ENCODE data around the gene COLEC11.

Gene COLEC11

DNA sequence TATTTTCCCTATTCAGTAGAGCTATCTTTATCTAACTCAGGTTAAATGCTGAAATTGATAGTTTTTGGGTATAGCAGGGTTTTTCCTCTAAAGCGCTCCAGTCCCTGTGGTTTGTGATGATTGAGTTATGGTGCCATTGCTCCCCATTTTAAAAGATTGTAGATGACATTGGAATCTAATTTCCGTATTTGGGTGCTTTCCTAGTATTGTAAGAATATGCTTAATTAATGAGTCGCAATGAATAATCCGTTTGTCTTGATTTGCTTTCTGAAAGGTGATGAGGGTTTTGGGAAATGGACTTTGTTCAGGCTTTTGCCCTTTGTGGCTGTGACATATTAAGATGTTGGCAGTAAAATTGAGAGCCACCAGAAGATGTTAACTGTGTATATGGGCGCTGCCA lies 15.9 kb upstream of the COLEC11 start:
- CTCF ChIA-PET: interaction anchor here (0.8 kb wide), 1 partner anchor 43 kb away, joined by 3 read pairs; no protein-coding TSS in a partner anchor
- H3K9me3 ChIP-seq (ENCODE audit: control insufficient read depth, insufficient read depth, low read depth, low read length): no peaks in the 10 kb centered on the region
- POLR2A ChIA-PET: interaction anchor here (3.7 kb wide), 1 partner anchor 21 kb away, joined by 18 read pairs; the partner anchor contains the start of gene RNASEH1
- H3K4me3 ChIP-seq (ENCODE audit: low read depth, low read length): no peak overlapping the region
- peaks cover 2% of the 10 kb centered on the region; the same call in 1 of the 2 replicates for H3K4me1 ChIP-seq (ENCODE audit: control insufficient read depth, insufficient read depth, low read length)
- no peak for TF ChIP-seq ZNF426 (tag by site-specific recombination; IDR thresholded peaks at IDR 0.05)
- TF ChIP-seq ZBTB48 (tag by site-specific recombination; IDR thresholded peaks at IDR 0.05): no peak
- TF ChIP-seq ZNF510 (tag by site-specific recombination; IDR thresholded peaks at IDR 0.05; ENCODE audit: insufficient replicate concordance): no peak
- TF ChIP-seq, protein P1, sequence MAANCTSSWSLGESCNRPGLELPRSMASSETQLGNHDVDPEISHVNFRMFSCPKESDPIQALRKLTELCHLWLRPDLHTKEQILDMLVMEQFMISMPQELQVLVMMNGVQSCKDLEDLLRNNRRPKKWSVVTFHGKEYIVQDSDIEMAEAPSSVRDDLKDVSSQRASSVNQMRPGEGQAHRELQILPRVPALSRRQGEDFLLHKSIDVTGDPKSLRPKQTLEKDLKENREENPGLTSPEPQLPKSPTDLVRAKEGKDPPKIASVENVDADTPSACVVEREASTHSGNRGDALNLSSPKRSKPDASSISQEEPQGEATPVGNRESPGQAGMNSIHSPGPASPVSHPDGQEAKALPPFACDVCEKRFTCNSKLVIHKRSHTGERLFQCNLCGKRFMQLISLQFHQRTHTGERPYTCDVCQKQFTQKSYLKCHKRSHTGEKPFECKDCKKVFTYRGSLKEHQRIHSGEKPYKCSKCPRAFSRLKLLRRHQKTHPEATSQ (tag by site-specific recombination; IDR thresholded peaks at IDR 0.05): no peak
- TF ChIP-seq ZNF658 (tag by site-specific recombination; IDR thresholded peaks at IDR 0.05): no peak
- no peak for TF ChIP-seq ZNF394 (tag by site-specific recombination; IDR thresholded peaks at IDR 0.05; ENCODE audit: borderline replicate concordance)
- TF ChIP-seq, protein P2, sequence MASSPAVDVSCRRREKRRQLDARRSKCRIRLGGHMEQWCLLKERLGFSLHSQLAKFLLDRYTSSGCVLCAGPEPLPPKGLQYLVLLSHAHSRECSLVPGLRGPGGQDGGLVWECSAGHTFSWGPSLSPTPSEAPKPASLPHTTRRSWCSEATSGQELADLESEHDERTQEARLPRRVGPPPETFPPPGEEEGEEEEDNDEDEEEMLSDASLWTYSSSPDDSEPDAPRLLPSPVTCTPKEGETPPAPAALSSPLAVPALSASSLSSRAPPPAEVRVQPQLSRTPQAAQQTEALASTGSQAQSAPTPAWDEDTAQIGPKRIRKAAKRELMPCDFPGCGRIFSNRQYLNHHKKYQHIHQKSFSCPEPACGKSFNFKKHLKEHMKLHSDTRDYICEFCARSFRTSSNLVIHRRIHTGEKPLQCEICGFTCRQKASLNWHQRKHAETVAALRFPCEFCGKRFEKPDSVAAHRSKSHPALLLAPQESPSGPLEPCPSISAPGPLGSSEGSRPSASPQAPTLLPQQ (tag by site-specific recombination; IDR thresholded peaks at IDR 0.05): no peak
- no peak for TF ChIP-seq ZSCAN16 (tag by site-specific recombination; IDR thresholded peaks at IDR 0.05)
- TF ChIP-seq ZXDB (tag by site-specific recombination; IDR thresholded peaks at IDR 0.05): no peak
- no peak for TF ChIP-seq ZNF548 (tag by site-specific recombination; IDR thresholded peaks at IDR 0.05)
- TF ChIP-seq ZFP37 (tag by site-specific recombination; IDR thresholded peaks at IDR 0.05): no peak
- TF ChIP-seq, protein P3, sequence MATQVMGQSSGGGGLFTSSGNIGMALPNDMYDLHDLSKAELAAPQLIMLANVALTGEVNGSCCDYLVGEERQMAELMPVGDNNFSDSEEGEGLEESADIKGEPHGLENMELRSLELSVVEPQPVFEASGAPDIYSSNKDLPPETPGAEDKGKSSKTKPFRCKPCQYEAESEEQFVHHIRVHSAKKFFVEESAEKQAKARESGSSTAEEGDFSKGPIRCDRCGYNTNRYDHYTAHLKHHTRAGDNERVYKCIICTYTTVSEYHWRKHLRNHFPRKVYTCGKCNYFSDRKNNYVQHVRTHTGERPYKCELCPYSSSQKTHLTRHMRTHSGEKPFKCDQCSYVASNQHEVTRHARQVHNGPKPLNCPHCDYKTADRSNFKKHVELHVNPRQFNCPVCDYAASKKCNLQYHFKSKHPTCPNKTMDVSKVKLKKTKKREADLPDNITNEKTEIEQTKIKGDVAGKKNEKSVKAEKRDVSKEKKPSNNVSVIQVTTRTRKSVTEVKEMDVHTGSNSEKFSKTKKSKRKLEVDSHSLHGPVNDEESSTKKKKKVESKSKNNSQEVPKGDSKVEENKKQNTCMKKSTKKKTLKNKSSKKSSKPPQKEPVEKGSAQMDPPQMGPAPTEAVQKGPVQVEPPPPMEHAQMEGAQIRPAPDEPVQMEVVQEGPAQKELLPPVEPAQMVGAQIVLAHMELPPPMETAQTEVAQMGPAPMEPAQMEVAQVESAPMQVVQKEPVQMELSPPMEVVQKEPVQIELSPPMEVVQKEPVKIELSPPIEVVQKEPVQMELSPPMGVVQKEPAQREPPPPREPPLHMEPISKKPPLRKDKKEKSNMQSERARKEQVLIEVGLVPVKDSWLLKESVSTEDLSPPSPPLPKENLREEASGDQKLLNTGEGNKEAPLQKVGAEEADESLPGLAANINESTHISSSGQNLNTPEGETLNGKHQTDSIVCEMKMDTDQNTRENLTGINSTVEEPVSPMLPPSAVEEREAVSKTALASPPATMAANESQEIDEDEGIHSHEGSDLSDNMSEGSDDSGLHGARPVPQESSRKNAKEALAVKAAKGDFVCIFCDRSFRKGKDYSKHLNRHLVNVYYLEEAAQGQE (tag by site-specific recombination; IDR thresholded peaks at IDR 0.05): no peak
- TF ChIP-seq, protein P4, sequence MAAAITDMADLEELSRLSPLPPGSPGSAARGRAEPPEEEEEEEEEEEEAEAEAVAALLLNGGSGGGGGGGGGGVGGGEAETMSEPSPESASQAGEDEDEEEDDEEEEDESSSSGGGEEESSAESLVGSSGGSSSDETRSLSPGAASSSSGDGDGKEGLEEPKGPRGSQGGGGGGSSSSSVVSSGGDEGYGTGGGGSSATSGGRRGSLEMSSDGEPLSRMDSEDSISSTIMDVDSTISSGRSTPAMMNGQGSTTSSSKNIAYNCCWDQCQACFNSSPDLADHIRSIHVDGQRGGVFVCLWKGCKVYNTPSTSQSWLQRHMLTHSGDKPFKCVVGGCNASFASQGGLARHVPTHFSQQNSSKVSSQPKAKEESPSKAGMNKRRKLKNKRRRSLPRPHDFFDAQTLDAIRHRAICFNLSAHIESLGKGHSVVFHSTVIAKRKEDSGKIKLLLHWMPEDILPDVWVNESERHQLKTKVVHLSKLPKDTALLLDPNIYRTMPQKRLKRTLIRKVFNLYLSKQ (tag by site-specific recombination; IDR thresholded peaks at IDR 0.05; ENCODE audit: borderline replicate concordance): no peak
- TF ChIP-seq ZNF555 (tag by site-specific recombination; conservative IDR thresholded peaks at IDR 0.05): no peak
- no peak for TF ChIP-seq ZNF184 (tag by site-specific recombination; IDR thresholded peaks at IDR 0.05)
- no peak for TF ChIP-seq ZNF830 (tag by site-specific recombination; IDR thresholded peaks at IDR 0.05; ENCODE audit: low read depth)
- H3K27ac ChIP-seq (ENCODE audit: extremely low read depth, low read depth, low read length): no peak overlapping the region
- peaks cover 36 to 79% of the 10 kb centered on the region in 2 experiments for H3K36me3 ChIP-seq (ENCODE audit: control insufficient read depth in 2 of 2, insufficient read depth in 1 of 2, low read length in 2 of 2)

DNA sequence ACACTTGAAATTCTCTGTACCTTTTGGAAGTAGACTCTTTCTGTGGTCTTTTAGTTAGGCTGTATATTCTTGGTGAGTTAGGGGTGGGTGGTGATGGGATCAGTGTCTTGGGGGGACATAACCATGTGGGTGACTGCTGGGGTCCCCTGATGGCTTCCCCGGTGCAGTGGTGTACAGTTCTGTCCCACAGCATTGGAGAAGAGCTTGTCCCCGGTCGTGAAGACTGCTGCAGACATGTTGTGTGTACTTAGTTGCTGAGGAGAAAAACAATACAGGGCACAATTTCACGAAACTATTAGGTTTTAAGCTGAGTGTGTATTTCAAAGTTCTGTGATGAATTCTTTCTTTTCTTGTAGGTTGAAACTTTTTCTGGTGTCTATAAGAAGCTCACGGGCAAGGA lies 14.5 kb upstream of the COLEC11 start:
- CTCF ChIA-PET: no interaction called here
- H3K36me3 ChIP-seq (ENCODE audit: control insufficient read depth in 2 of 2, insufficient read depth in 1 of 2, low read length in 2 of 2): peaks cover 36 to 87% of the 10 kb centered on the region in 2 experiments
- H3K4me1 ChIP-seq (ENCODE audit: control insufficient read depth, insufficient read depth, low read length): peaks cover 2% of the 10 kb centered on the region; the same call in 1 of the 2 replicates
- no peak overlapping the region for H3K27ac ChIP-seq (ENCODE audit: extremely low read depth, low read depth, low read length)
- no peaks in the 10 kb centered on the region for H3K9me3 ChIP-seq (ENCODE audit: control insufficient read depth, insufficient read depth, low read depth, low read length)
- H3K4me3 ChIP-seq (ENCODE audit: low read depth, low read length): no peak overlapping the region
- POLR2A ChIA-PET: interaction anchor here (0.6 to 3.7 kb wide), 2 partner anchors 8 to 22 kb away, joined by 3 to 18 read pairs; partner anchors contain the start of gene RNASEH1
- TF ChIP-seq, protein P5, sequence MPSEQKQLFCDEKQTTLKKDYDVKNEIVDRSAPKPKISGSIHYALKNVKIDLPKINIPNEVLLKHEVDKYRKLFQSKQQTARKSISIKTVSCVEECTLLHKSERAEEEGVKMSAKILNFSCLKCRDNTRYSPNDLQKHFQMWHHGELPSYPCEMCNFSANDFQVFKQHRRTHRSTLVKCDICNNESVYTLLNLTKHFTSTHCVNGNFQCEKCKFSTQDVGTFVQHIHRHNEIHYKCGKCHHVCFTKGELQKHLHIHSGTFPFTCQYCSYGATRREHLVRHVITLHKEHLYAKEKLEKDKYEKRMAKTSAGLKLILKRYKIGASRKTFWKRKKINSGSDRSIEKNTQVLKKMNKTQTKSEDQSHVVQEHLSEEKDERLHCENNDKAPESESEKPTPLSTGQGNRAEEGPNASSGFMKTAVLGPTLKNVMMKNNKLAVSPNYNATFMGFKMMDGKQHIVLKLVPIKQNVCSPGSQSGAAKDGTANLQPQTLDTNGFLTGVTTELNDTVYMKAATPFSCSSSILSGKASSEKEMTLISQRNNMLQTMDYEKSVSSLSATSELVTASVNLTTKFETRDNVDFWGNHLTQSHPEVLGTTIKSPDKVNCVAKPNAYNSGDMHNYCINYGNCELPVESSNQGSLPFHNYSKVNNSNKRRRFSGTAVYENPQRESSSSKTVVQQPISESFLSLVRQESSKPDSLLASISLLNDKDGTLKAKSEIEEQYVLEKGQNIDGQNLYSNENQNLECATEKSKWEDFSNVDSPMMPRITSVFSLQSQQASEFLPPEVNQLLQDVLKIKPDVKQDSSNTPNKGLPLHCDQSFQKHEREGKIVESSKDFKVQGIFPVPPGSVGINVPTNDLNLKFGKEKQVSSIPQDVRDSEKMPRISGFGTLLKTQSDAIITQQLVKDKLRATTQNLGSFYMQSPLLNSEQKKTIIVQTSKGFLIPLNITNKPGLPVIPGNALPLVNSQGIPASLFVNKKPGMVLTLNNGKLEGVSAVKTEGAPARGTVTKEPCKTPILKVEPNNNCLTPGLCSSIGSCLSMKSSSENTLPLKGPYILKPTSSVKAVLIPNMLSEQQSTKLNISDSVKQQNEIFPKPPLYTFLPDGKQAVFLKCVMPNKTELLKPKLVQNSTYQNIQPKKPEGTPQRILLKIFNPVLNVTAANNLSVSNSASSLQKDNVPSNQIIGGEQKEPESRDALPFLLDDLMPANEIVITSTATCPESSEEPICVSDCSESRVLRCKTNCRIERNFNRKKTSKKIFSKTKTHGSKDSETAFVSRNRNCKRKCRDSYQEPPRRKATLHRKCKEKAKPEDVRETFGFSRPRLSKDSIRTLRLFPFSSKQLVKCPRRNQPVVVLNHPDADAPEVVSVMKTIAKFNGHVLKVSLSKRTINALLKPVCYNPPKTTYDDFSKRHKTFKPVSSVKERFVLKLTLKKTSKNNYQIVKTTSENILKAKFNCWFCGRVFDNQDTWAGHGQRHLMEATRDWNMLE (tag by site-specific recombination; conservative IDR thresholded peaks at IDR 0.05; ENCODE audit: low read depth): no peak
- TF ChIP-seq ZNF157 (tag by site-specific recombination; IDR thresholded peaks at IDR 0.05): no peak
- TF ChIP-seq GLIS1 (tag by site-specific recombination; IDR thresholded peaks at IDR 0.05): no peak
- TF ChIP-seq, protein P6, sequence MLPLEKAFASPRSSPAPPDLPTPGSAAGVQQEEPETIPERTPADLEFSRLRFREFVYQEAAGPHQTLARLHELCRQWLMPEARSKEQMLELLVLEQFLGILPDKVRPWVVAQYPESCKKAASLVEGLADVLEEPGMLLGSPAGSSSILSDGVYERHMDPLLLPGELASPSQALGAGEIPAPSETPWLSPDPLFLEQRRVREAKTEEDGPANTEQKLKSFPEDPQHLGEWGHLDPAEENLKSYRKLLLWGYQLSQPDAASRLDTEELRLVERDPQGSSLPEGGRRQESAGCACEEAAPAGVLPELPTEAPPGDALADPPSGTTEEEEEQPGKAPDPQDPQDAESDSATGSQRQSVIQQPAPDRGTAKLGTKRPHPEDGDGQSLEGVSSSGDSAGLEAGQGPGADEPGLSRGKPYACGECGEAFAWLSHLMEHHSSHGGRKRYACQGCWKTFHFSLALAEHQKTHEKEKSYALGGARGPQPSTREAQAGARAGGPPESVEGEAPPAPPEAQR (tag by site-specific recombination; IDR thresholded peaks at IDR 0.05): no peak

Data from HEK293 (cell line).